ENCODE measurements around the gene SENP2. TPM values are rescaled to one million over a fixed set of nuclear protein-coding genes. Genes with fewer than 3 reads are reported as not detected.

SENP2 gene
- total RNA-seq: 10 to 100 TPM in 3 of 4 donors, 1 to 10 TPM in 1; 8.5 to 54.4 (median 49.8) TPM

DNA sequence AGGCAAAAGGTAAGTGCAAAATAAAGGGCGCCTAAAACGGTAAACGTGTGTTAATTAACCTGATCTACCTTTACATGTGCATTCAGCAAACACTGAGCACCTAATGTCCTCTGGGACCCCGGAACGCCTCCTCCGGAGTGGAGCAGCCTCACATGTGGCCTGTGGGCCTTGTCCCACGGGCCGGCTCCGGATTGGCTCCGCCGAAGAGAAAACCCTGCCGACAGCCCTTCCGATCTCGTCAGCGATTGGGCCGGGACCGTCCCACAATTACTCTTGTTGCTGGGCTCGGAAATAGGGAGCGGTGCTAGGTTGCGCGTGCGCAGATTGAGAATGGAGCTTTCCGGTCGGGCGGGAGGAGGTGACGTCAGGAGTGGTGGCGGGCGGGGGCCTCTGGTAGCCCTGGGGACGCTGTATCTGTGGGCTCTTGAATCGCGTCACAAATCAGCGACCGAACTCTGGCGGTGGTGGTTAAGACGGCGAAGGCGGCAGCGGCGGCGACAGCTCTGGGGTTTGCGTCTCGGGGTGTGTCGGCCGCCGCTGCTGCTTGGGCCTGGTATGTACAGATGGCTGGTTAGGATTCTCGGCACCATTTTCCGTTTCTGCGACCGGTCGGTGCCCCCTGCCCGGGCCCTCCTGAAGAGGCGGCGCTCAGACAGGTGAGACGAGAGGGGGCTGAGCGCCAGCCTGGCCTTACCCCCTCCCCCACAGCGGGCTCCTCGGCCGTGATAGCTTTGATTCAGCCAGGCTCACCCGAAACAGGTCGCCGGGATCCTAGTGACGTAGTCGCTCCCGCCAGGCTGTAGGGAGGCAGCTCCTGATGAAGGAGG lies at the start of gene SENP2:
Gene SENP2, plus strand, starts transcription at position 437 of the 827 bp plus-strand sequence. Its CDS starts 119 bp downstream, at position 556.
- peak; percentile 80 to 88 for TF ChIP-seq POLR2A (IDR thresholded peaks at IDR 0.05)
- peak in 1 of 4 experiments; percentile 3 for TF ChIP-seq CTCF (IDR thresholded peaks at IDR 0.05)
- Histone ChIP-seq H3K36me3 (no peaks in the 10 kb centered on the region), H3K27ac (peak within 1 kb of the TSS; percentile 94 to 95), H3K4me3 (peak within 1 kb of the TSS; percentile 72 to 91), H3K9me3 (no peaks in the 10 kb centered on the region), H3K27me3 (no peaks in the 10 kb centered on the region), H3K4me1 (peaks cover 0 to 6% of the 10 kb centered on the region in 2 donors)
- peak; percentile 99 for DNase-seq
- intact Hi-C loops (cut with DNase I; ENCODE audit: low total_unique reads): no loop called here

- Histone ChIP-seq H3K27ac (no peak overlapping the region), H3K9me3 (no peaks in the 10 kb centered on the region), H3K4me3 (no peak overlapping the region), H3K27me3 (no peaks in the 10 kb centered on the region), H3K36me3 (no peaks in the 10 kb centered on the region), H3K4me1 (no peaks in the 10 kb centered on the region)
- DNase-seq: no peak
- no peak for TF ChIP-seq POLR2A (IDR thresholded peaks at IDR 0.05)
- TF ChIP-seq CTCF (IDR thresholded peaks at IDR 0.05): no peak
- intact Hi-C loops (cut with DNase I; ENCODE audit: low total_unique reads): no loop called here
Observed at GRCh38 chr3:185537369-185537970, 48.6 kb upstream of the SENP2 start.

DNA sequence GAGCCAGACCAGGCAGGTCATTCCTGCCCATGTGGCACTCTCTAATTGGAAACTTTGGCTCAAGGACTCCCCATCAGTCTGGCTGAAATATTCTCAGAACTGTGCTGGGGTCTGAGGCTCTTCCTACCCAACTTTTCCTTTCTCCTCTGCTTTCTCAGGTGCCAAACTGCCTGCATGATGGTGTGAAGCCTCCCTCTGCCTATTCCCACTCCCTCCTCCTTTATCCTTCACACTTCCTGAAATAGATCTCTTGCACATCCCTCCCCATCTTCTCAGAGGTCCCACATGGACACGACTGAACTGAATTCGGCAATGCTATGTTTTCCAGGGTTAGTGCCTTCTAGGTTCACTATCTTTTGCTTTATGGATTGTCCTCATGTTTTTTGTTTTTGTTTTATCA lies 46.2 kb upstream of the SENP2 start:
- no peak for DNase-seq
- H3K9me3 ChIP-seq: no peaks in the 10 kb centered on the region
- no peak overlapping the region for H3K27ac ChIP-seq
- no peaks in the 10 kb centered on the region for H3K36me3 ChIP-seq
- H3K27me3 ChIP-seq: no peaks in the 10 kb centered on the region
- no peak overlapping the region for H3K4me3 ChIP-seq
- intact Hi-C loops (cut with DNase I; ENCODE audit: low total_unique reads): no loop called here
- no peaks in the 10 kb centered on the region for H3K4me1 ChIP-seq
- TF ChIP-seq POLR2A (IDR thresholded peaks at IDR 0.05) (no peak), CTCF (IDR thresholded peaks at IDR 0.05) (no peak)

DNA sequence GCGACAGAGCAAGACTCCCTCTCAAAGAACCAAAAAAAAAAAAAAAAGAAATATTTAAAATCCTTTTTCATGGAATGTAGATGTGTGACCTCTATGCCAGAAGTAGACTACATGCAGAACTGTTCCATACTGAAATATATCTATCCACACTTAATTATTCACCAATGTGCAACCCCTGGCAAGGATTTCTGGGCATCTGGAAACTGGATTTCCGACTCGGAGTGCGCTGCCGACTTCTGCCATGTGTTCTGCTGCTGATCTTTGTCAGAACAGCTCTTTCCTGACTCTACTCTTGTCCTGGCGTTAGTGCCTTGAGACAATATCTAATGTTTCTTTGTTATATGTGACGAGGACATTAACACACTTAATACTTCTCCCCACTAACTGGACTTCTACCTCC lies 45.4 kb upstream of the SENP2 start:
- no peak for DNase-seq
- Histone ChIP-seq H3K4me1 (no peaks in the 10 kb centered on the region), H3K4me3 (no peak overlapping the region), H3K27ac (no peak overlapping the region), H3K9me3 (no peaks in the 10 kb centered on the region), H3K36me3 (no peaks in the 10 kb centered on the region), H3K27me3 (no peaks in the 10 kb centered on the region)
- intact Hi-C loops (cut with DNase I; ENCODE audit: low total_unique reads): no loop called here
- TF ChIP-seq CTCF (IDR thresholded peaks at IDR 0.05) (no peak), POLR2A (IDR thresholded peaks at IDR 0.05) (no peak)

DNA sequence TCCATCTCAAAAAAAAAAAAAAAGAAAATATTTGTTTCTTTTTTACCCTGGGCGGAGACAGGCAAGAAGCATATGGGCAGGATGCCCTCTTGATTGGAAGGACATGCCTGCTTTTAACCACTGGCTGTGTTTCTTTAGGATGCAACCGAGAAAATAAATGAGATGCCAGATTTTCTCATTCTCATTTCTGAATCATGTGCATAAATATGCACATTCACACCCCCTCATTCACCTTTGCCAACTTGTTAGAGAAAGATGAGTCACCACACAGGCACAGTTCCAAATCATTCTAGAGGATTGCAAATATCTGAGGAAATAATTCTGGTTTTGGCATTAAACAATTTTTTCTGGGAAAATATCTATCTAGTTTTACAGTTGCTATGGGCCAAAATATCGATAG lies 37.0 kb upstream of the SENP2 start:
- Histone ChIP-seq H3K9me3 (no peaks in the 10 kb centered on the region), H3K27ac (no peak overlapping the region), H3K4me1 (no peaks in the 10 kb centered on the region), H3K4me3 (no peak overlapping the region), H3K27me3 (no peaks in the 10 kb centered on the region), H3K36me3 (no peaks in the 10 kb centered on the region)
- no peak for TF ChIP-seq CTCF (IDR thresholded peaks at IDR 0.05)
- TF ChIP-seq POLR2A (IDR thresholded peaks at IDR 0.05): no peak
- peak; percentile 20 to 65 for DNase-seq
- intact Hi-C loops (cut with DNase I; ENCODE audit: low total_unique reads): no loop called here

Data from uterus (tissue), 4 donors.